GM21390 (cell line): ENCODE data around the gene PRPS1L1.
A peak's percentile ranks its signal among the peaks of the same experiment; 100 is the strongest.

Experiments
- ATAC-seq: cut with Tn5 transposase; IDR thresholded peaks from one replicate; pipeline ENCODE4 v1.9.1; 2021; ENCODE audit not compliant: unreplicated experiment

PRPS1L1 gene

DNA sequence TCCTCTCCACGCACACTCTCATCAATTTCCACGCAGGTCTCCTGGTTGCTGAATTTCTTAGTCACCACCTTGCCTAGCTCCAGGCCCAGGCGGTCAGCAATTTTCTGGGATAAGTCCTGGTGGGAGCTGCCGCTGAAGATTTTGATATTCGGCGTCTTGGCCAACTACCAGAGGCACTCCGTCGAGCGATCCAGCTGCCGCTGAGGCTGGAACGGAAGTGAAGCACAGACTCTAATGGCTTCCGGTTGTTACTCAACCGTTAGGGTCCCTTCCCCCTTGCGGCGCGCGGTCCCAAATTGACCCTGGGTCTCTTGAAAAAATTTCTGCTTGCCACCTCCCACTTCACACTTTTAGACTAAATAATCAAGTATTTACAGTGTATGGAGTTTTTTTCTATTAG, at the start of gene PRPS1L1:
TSS of gene PRPS1L1 (minus strand) at position 219 of the 400 bp plus-strand sequence.
- ATAC-seq: no peak

DNA sequence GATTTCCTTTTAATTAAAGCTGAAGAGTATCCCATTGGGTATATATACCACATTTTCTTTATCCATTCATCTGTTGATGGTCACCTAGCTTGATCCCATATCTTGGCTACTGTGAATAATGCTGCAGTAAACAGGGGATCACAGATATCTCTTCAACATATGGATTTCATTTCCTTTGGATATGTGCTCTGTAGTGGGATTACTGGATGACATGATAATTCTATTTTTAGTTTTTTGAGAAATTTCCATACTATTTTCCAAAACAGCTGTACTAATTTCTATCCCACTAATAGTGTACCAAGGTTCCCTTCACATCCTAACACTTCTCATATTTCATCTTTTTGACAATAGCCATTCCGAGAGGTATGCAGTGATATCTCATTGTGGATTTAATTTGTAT, 48.8 kb upstream of the PRPS1L1 start:
- ATAC-seq: no peak

DNA sequence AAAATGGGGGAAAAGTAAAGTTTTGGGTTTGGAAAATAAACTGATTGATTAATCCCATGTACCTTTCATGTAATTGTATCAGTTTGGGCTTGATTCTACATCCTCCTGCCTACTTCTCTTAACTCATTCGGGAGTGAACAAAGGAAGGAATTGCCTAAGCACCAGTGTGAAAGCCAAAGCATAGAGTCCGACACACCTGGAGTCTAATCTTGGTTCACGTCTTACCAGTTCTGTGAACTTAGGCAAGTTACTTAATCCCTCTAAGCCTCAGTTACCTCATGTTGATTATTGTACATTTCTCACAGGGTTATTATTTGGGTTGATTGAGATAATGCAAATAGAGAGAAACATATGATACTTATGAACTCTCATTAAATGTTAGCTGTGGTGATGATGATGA, 41.1 kb upstream of the PRPS1L1 start:
- ATAC-seq: no peak

DNA sequence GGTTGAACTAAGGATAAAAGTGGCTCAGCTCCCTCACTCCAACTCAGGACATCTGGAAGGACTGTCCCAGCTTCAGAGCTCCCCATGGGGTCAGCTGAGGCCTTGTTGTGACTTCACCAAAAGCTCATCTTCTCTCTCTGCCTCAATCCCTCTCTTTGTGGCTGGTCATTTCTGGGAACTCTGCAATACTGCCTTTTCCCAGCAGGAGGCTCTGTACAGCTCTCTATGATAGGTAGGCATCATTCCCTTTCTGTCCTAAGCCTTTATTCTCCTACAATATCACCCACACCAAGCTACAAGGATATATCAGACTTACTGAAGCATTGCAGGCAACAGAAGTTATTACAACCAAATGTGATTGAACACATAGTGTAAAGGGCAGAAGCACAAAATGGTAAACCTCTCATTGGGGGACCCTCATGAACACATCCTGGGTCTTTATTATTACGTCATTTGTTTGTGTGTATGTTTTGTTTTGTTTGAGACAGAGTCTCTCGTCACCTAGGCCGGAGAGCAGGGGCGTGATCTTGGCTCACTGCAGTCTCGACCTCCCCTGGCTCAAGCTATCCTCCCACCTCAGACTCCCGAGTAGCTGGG, 36.7 kb upstream of the PRPS1L1 start:
- peak; percentile 76 for ATAC-seq

DNA sequence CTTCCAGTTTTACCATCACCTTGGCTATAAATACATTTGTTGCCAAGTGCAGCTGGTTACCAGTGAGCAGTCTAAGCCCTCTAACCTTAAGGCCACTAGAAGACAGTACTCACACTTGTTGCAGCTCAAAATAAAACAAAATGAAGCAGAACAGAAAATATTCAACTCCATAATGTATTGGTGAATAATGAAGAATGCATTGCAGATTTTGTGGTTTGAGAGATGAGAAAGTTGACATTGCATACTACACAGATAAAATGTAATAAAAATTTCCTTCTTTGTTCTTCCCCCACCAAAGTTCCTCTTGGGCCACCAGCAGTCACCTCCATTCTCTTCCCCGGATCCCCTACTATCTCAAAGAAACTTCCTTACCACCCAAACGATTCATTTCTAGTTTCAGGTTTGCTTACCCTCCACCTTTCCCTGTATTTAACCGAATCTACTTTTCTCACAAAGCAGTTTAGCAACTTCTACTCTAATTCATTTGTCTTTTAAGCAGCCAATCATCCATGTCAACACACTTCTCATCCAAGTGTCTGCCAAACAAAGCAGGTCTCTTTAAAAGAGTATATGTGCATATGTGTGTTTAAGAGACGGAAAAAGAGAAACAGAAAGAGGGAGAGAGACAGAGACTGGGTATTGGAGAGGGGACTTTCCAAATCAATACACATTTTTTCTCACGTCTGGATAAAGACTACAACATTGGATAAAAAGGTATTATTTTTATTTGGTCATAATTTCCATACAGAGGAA, 35.7 kb upstream of the PRPS1L1 start:
- no peak for ATAC-seq

DNA sequence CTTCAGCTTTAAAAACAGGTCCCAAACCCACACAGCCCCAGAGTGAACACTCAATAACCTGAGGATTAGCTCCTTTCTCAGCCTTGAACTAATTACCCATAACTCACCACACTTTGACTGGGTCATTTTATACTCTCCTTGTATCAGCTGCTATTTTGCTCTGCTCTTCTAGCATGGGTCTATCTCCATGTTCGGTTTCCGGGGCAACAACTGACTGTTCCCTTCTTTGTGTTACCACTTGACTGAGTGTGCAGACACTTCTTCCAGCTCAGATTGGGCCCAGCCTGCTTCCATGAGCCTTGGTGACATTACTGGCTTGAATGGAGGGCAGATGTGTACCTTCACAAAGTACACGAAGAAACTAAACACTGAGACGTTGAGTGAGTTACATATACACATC, 31.5 kb upstream of the PRPS1L1 start:
- ATAC-seq: no peak

DNA sequence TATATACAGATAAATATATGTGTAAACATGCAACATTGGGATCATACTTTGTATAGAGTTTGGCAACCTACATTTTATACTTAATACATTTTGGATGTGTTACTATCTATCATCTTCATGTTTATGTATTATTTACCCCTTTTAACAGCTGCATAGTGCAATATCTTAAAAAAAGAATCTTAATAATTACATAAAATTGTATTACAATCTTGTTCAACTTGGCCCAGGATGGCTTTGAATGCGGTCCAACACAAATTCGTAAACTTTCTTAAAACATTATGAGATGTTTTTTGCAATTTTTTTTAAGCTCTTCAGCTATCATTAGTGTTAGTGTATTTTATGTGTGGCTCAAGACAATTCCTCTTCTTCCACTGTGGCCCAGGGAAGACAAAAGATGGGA, 26.3 kb upstream of the PRPS1L1 start:
- ATAC-seq: no peak

DNA sequence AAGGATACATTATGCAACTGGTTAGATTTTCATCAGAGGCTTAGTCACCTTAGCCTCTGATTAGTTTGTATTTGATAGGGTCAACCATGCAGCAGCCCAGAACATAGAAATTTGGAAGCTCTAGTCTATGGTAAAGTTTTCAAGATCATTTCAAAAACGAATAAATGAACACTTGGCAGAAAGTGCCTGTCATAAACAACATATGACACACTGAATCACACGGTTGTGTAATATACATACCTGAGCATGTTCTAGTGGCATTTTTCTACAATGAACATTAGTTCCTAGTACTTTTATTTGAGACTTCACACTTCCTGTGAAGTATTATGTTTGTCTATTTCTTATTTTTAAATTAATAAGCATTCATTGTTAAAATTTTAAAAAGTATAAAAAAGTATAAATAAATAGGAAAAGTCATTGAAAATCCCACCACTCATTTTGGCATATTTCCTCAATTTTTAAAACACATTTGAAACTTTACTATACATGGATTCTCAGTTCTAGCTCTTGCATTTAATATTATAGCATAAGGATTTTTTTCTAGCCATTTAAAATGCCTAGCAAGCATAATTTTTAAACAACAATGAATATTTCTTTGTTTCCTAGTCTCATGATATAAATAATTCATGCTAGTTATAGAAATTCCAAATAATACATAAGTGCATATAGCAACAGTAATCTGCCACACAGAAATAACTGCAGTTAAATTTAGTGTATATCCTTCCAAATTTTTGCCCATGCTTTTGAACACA, 25.7 kb upstream of the PRPS1L1 start:
- ATAC-seq: no peak

DNA sequence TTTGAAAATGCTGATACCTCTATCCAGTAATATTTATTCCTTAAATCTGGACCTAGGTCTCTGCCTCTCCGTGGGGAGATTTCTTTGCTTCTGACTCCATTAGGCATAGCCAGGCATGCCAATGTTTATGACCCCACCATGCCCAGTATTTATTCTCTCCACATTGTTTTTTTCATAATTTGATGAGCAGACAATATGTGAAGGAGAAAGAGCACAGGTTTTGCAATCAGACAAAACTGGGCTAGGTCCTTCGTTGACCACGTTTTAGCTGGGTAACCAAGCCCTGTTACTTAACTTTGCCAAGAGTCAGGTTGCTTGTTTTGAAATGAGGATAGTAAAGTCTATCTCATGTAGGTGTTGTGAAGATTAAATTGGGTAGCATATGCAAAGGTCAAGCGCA, 21.6 kb upstream of the PRPS1L1 start:
- no peak for ATAC-seq

DNA sequence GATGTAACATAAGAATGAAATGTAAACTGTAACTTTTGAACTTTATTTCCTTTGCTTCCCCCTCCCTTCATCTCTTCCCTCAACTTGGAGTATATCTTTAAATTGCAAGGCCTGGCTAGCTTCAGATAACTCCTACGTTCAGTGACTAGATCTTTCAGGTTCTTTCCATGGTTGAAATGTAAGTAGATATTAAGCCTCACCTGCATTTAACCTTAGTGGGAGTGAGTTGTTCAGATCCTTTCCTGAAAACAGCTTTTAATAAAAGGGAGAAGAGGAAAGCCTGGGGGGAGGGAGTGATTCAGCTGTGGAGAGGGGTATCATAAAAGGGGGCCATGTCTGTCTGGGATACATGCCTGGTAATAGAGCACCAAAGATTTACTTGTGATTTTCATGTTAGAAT, 19.0 kb upstream of the PRPS1L1 start:
- ATAC-seq: no peak

DNA sequence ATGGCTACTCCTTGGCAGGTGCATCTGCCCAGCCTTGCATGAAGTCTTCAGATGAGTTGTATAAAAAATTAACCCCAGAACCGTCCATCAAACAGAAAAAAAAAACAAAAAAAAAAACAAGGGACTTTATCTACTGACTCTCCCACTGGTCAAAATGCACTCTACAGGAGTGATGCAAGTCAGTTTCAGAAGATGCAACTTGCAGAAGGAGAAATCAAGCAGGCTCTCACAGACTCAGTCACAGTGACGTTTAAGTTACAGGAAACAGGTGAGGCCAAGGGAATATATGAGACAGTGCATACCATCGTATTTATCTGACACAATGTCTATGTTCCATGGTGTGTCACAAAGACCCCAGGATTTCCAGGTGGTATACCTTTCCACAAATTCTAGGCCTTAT, 17.5 kb upstream of the PRPS1L1 start:
- ATAC-seq: no peak

DNA sequence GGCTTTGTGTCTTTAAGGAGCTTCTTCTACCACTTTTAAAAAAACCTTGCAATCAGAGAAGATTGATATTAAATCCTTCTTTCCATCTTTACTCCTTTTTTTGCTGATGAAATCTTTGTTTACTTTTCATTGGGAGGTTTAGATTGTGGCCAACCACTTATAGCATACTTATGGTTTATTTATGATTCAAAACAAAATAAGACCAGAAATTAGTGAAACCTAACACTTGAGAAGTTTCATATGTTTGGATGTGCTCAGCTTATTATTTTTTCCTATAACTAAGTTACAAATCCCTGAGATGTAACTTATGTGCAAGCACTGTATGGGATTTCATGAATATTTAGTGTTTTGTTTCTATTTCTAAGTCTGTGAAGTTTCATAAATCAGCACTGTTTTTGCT, 13.5 kb upstream of the PRPS1L1 start:
- ATAC-seq: no peak

DNA sequence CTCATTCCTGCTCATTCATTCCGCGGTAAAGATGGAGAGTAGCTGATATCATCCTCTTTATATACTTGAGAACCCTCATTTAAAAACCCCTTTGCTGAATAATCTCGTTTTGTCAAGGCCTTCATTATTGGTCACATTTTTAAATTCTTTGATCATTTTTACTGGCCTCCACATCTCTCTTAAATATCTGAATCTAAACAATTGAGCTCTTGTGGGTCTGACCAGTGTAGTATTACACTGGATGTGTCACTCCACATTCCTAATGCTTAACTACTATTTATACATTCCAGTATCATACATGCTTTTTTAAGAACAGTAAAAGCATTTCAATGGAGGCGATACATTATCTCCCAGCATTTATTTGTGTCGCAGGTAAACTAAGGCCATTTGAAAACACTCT, 12.6 kb upstream of the PRPS1L1 start:
- no peak for ATAC-seq

DNA sequence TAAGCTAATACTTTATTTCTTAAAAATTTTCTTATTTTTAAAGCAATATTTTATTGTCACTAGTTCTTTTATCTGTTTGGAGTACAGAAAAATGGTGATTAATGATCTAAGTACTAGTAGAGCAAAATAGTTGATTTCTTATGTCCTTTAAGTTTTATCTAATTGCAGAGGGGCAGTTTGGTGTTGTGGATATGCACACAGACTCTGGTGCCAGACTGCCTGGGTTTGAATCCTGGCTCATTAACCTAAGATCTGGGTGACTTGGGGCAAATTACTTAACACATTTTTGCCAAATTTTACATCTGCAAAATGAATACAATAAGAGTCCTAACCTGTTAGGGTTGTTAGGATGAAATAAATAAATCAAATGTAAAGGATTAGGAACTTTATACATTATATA, 10.7 kb upstream of the PRPS1L1 start:
- ATAC-seq: no peak

DNA sequence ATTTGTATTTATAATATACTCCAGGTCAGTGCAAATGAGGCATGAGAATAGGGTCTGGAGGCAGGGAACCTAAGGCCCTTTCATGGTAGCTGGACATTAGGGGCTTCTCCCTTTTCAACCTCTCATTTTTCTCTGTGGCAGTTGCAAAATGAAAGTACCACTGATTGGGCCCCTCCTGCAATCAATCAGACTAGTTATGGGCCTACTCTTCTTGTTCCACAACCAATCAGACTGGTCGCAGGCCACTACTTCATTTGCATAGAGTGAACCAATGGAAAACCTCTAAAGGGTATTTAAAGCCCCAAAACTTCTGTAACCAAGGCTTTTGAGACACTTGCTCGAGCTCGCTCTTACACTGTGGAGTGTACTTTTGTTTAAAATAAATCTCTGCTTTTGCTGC, 10.0 kb upstream of the PRPS1L1 start:
- no peak for ATAC-seq

DNA sequence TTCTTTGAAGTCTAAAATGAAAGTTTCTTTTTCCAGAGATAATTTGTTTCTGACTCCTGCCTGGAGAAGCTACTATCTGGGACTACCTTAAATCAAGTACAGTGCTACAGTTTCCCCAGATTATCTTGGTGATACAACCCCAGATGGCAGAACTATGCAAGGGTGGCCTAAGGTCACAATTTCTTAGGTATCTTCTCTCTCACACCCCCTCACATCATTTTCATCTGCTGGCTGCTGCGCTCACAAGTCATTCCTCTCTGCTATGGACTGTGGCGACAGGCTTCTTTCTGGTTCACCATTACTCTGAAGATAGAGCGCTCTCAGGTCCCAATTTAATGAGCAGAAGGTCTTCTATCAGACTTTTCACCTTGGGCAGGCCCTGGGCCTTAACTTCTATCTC, 9.1 kb upstream of the PRPS1L1 start:
- ATAC-seq: no peak

DNA sequence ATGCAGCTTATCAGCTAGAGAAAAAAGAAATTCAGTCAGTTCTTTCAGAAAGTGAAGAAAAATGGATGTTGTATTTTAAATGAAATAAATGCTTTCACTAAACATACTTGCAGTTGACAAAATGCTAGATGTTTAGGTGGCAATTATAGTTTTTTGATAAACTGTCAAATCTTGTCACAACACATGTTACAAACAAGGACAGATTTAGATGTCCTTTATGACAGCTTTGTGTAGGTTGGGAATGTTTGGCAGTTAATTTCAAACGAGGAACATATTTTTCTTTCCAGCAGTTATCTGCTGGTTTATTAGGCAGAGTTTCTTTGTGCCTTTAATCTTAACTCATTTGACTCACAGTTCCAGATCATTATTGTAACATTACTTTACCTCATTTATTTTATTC, 3.1 kb upstream of the PRPS1L1 start:
- ATAC-seq: no peak

DNA sequence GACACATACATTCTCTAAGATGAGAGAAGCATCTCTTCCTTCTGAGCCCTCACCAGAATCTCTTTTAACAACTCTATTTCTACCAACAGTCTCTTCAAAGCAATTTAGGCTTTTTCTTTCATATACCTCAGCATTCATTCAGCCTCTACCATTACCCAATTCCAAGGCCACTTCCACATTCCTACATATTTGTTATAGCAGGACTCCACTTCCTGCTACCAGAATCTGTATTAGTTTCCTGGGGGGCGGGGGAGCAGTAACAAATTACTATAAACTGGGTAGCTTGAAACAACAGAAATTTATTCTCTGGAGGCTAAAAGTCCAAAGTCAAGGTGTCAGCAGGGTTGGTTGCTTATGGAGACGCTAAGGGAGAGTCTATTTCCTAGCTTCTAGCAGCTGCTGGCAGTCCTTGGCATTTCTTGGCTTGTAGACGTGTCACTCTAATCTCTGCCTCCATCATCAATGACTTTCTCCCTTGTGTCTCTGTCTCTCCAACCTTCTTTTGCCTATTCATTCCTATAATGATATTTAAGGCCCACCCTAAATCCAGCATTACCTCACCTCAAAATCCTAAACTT, 7.4 kb downstream of the PRPS1L1 start:
- no peak for ATAC-seq

DNA sequence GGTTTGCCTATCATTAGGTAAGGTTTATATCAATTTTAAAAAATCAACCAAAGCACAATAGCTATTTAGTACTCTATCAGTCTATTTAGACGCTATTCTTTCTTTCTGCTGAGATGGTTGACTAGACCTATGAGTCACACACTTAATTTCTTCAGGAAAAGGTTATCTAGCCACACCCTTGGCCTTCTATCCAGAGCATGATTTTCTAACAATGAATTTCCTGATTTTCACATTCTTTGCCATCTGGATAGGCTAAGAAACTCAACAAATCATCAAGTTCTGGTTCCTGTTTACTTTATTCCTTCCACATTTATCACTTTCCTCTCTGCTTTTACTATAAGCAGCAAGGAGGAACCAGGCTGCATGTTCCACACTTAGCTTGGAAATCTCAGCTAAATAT, 8.1 kb downstream of the PRPS1L1 start:
- ATAC-seq: no peak

DNA sequence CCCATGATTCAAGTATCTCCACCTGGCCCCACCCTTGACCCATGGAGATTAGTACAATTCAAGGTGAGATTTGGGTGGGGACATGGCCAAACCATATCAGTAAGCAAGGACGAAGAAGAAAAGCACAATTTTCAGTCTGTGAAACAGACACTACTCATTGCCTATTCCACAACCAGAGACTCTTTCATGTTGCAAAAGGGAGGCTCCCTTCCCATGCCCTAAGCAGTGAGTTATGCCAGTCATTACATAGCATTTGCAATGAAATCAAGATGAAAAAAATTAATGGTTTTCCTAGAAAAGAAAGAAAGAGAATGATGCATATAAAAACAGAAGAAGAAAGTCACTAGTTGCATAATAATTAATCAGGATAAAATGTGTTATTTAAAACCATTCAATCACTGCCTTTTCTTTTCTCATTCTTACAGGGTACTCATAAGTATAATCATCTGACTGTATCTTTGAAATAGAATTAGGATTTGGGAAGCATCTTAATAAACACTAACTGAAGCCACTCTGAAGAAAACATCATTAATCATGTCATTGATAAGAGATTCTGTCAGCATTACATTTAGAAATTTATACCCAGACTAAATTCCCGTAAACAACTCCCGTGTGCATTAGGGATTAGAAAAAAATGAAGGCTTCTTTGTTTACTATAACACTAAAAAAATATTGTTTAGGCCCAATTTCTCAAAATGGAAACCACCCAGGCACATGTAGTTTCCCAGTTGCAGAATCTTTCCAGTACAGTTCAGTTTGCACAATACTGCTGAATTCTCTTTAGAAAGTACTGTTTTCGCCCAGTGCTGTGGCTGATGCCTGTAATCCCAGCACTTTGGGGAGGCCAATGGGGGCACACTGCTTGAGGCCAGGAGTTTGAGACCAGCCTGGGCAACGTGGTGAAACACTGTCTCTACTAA, 9.1 kb downstream of the PRPS1L1 start:
- no peak for ATAC-seq
